HepG2 (cell line): ENCODE measurements around the gene SVOPL. TPM values are rescaled to one million over a fixed set of nuclear protein-coding genes. Genes with fewer than 3 reads are reported as not detected.

Source experiments
- ATF7 ChIP-seq, 2 experiments: fragments of 450-650 bp in 1 of 2; sonication (generic) in 1 of 2; formaldehyde crosslinking in 1 of 2; IDR thresholded peaks; 2 replicates each; pipeline versions ENCODE4 v1.4.0 to v1.6.1; 2016 to 2020; ENCODE audit warnings: antibody characterized with exemption in 1 of 2, mild to moderate bottlenecking in 1 of 2, missing genetic modification reagents in 1 of 2
- ELF4 ChIP-seq: sonication (generic); formaldehyde crosslinking; IDR thresholded peaks from 2 replicates; pipeline ENCODE4 v1.5.0; 2020; ENCODE audit warnings: missing genetic modification reagents, mild to moderate bottlenecking, moderate library complexity, borderline replicate concordance
- FOSL2 ChIP-seq: sonication (generic); formaldehyde crosslinking; IDR thresholded peaks from 2 replicates; pipeline ENCODE4 v1.4.0; 2020; ENCODE audit warnings: missing genetic modification reagents
- FOXK1 ChIP-seq: sonication (generic); formaldehyde crosslinking; IDR thresholded peaks from 2 replicates; pipeline ENCODE4 v1.4.0; 2020; ENCODE audit warnings: low read depth, missing genetic modification reagents, borderline replicate concordance
- HNRNPL ChIP-seq: fragments of 200-400 bp; formaldehyde crosslinking; IDR thresholded peaks from 2 replicates; pipeline ENCODE4 v1.6.1; 2017; ENCODE audit warnings: mild to moderate bottlenecking, low read depth, low read length
- HOXA3 ChIP-seq: sonication (generic); formaldehyde crosslinking; IDR thresholded peaks from 2 replicates; pipeline ENCODE4 v1.5.0; 2020; ENCODE audit warnings: missing genetic modification reagents
- KLF11 ChIP-seq: IDR thresholded peaks from 2 replicates; pipeline ENCODE4 v1.6.1; 2016; ENCODE audit warnings: missing compliant biosample characterization
- PAF1 ChIP-seq: IDR thresholded peaks from 2 replicates; pipeline ENCODE4 v1.6.1; 2016; ENCODE audit warnings: missing genetic modification reagents, missing compliant biosample characterization
- PHF21A ChIP-seq: sonication (generic); formaldehyde crosslinking; IDR thresholded peaks from 2 replicates; pipeline ENCODE4 v1.5.0; 2020; ENCODE audit warnings: mild to moderate bottlenecking, missing genetic modification reagents
- RFX3 ChIP-seq: IDR thresholded peaks from 2 replicates; pipeline ENCODE4 v1.6.1; 2016; ENCODE audit warnings: missing biosample characterization, missing genetic modification reagents
- ZNF703 ChIP-seq: sonication (generic); formaldehyde crosslinking; IDR thresholded peaks from 2 replicates; pipeline ENCODE4 v1.5.1; 2020; ENCODE audit warnings: missing genetic modification reagents, mild to moderate bottlenecking, moderate library complexity, borderline replicate concordance
- ZSCAN20 ChIP-seq: sonication (generic); formaldehyde crosslinking; IDR thresholded peaks from 2 replicates; pipeline ENCODE4 v1.4.0; 2020; ENCODE audit warnings: missing genetic modification reagents, mild to moderate bottlenecking, borderline replicate concordance
- polyA plus RNA-seq, 8 experiments: library from polyadenylated mRNA; depleted of rRNA in 3 of 8; stranded (reverse) in 7 of 8; unstranded in 1 of 8; fragments of >200 nt; fragmentation: Illumina TruSeq in 4 of 8; extraction: Trizol in 4 of 8; gene quantifications; 2 replicates each; pipeline versions ENCODE4 v1.2.1 to v1.2.3, GENCODE V29; 2011 to 2016; ENCODE audit warnings: low read depth in 4 of 8, missing spikeins in 1 of 8, mixed read lengths in 1 of 8; ENCODE audit not compliant: insufficient read depth in 1 of 8
- total RNA-seq, 5 experiments: library from RNA; depleted of rRNA; stranded (reverse); fragments of >200 nt; fragmentation: Illumina TruSeq; extraction: Trizol; gene quantifications; 2 replicates each; pipeline ENCODE4 v1.2.3, GENCODE V29; 2016; ENCODE audit warnings: low read depth in 1 of 5
- TF ChIP-seq, protein P1 (sequence below): sonication (generic); formaldehyde crosslinking; IDR thresholded peaks from 2 replicates; pipeline ENCODE4 v1.4.0; 2020; ENCODE audit warnings: missing genetic modification reagents
- TF ChIP-seq, protein P2 (sequence below): sonication (generic); formaldehyde crosslinking; IDR thresholded peaks from 2 replicates; pipeline ENCODE4 v1.5.0; 2020; ENCODE audit warnings: mild to moderate bottlenecking, missing genetic modification reagents, borderline replicate concordance
- TF ChIP-seq, protein P3 (sequence below): sonication (generic); formaldehyde crosslinking; IDR thresholded peaks from 2 replicates; pipeline ENCODE4 v1.4.0; 2020; ENCODE audit warnings: missing genetic modification reagents, borderline replicate concordance
- TF ChIP-seq, protein P4 (sequence below): sonication (generic); formaldehyde crosslinking; IDR thresholded peaks from 2 replicates; pipeline ENCODE4 v1.5.0; 2020; ENCODE audit warnings: missing genetic modification reagents
- TF ChIP-seq, protein P5 (sequence below): sonication (generic); formaldehyde crosslinking; IDR thresholded peaks from 2 replicates; pipeline ENCODE4 v1.8.0; 2022; ENCODE audit warnings: mild to moderate bottlenecking, missing genetic modification reagents, moderate library complexity

Gene SVOPL
- total and polyA plus RNA-seq, 2 of the 13 experiments (the other 11 are each of a cell fraction or from before 2014, with no cell fraction given): not detected

DNA sequence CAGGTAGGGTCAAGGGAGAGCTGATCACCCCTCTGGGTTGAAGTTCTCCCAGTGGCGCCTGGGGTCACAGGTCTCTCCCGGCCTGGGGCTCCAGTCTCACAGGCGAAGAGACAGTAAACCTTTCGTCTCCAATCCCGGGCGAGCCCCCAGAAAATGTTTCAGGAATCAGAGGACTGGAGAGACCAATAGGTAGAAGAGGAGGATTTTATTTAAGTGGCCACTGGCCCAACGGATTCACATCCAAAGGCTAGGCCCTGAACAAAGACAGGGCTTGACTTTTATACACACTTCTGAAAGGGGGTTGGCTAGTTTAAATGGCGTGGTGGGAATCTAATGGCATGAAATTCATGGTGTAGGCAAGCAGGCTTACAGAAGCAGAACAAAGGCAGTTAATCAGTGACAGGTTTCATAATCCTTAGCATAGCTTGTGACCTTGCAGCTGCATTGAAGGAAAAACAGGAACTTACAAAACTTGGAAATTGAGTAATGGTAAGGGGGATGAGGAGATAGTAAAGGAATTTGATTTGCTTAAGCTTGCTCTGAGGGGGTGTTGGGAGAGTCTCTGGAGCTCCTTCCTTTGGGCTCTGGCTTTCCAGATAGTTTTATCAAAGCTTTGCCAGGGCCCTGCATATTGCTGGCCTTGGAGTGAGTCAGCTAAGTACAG lies 135.6 kb downstream of the SVOPL start (continued):
- TF ChIP-seq, protein P1, sequence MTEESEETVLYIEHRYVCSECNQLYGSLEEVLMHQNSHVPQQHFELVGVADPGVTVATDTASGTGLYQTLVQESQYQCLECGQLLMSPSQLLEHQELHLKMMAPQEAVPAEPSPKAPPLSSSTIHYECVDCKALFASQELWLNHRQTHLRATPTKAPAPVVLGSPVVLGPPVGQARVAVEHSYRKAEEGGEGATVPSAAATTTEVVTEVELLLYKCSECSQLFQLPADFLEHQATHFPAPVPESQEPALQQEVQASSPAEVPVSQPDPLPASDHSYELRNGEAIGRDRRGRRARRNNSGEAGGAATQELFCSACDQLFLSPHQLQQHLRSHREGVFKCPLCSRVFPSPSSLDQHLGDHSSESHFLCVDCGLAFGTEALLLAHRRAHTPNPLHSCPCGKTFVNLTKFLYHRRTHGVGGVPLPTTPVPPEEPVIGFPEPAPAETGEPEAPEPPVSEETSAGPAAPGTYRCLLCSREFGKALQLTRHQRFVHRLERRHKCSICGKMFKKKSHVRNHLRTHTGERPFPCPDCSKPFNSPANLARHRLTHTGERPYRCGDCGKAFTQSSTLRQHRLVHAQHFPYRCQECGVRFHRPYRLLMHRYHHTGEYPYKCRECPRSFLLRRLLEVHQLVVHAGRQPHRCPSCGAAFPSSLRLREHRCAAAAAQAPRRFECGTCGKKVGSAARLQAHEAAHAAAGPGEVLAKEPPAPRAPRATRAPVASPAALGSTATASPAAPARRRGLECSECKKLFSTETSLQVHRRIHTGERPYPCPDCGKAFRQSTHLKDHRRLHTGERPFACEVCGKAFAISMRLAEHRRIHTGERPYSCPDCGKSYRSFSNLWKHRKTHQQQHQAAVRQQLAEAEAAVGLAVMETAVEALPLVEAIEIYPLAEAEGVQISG (CRISPR knock-in tag): no peak; the same call in none of the 2 replicates
- TF ChIP-seq, protein P2, sequence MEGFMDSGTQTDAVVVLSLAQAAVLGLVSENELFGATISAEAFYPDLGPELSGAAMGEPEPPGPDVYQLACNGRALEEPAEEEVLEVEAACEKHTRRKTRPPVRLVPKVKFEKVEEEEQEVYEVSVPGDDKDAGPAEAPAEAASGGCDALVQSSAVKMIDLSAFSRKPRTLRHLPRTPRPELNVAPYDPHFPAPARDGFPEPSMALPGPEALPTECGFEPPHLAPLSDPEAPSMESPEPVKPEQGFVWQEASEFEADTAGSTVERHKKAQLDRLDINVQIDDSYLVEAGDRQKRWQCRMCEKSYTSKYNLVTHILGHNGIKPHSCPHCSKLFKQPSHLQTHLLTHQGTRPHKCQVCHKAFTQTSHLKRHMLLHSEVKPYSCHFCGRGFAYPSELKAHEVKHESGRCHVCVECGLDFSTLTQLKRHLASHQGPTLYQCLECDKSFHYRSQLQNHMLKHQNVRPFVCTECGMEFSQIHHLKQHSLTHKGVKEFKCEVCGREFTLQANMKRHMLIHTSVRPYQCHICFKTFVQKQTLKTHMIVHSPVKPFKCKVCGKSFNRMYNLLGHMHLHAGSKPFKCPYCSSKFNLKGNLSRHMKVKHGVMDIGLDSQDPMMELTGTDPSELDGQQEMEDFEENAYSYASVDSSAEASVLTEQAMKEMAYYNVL (CRISPR knock-in tag): peak; percentile 35; the same call in 1 of the 2 replicates
- TF ChIP-seq ZSCAN20 (CRISPR knock-in tag) (no peak), ATF7 (IDR thresholded peaks at IDR 0.05) (peak; percentile 26; the same call in 1 of the 2 replicates), ATF7 (CRISPR knock-in tag; IDR thresholded peaks at IDR 0.05) (no peak; the same call in 1 of the 2 replicates), ELF4 (CRISPR knock-in tag) (peak; percentile 82; the same call in 1 of the 2 replicates), FOXK1 (CRISPR knock-in tag) (0 out of 2 replicates have a peak, but pooled peaks have one; percentile 37), HOXA3 (CRISPR knock-in tag) (peak; percentile 55), KLF11 (CRISPR knock-in tag) (0 out of 2 replicates have a peak, but pooled peaks have one; percentile 69), ZNF703 (no peak), PAF1 (CRISPR knock-in tag) (0 out of 2 replicates have a peak, but pooled peaks have one; percentile 22), PHF21A (CRISPR knock-in tag) (peak; percentile 90), HNRNPL (no peak), FOSL2 (CRISPR knock-in tag) (peak; percentile 80), RFX3 (CRISPR knock-in tag) (0 out of 2 replicates have a peak, but pooled peaks have one; percentile 17)
- TF ChIP-seq, protein P3, sequence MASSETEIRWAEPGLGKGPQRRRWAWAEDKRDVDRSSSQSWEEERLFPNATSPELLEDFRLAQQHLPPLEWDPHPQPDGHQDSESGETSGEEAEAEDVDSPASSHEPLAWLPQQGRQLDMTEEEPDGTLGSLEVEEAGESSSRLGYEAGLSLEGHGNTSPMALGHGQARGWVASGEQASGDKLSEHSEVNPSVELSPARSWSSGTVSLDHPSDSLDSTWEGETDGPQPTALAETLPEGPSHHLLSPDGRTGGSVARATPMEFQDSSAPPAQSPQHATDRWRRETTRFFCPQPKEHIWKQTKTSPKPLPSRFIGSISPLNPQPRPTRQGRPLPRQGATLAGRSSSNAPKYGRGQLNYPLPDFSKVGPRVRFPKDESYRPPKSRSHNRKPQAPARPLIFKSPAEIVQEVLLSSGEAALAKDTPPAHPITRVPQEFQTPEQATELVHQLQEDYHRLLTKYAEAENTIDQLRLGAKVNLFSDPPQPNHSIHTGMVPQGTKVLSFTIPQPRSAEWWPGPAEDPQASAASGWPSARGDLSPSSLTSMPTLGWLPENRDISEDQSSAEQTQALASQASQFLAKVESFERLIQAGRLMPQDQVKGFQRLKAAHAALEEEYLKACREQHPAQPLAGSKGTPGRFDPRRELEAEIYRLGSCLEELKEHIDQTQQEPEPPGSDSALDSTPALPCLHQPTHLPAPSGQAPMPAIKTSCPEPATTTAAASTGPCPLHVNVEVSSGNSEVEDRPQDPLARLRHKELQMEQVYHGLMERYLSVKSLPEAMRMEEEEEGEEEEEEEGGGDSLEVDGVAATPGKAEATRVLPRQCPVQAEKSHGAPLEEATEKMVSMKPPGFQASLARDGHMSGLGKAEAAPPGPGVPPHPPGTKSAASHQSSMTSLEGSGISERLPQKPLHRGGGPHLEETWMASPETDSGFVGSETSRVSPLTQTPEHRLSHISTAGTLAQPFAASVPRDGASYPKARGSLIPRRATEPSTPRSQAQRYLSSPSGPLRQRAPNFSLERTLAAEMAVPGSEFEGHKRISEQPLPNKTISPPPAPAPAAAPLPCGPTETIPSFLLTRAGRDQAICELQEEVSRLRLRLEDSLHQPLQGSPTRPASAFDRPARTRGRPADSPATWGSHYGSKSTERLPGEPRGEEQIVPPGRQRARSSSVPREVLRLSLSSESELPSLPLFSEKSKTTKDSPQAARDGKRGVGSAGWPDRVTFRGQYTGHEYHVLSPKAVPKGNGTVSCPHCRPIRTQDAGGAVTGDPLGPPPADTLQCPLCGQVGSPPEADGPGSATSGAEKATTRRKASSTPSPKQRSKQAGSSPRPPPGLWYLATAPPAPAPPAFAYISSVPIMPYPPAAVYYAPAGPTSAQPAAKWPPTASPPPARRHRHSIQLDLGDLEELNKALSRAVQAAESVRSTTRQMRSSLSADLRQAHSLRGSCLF: no peak
- TF ChIP-seq, protein P4, sequence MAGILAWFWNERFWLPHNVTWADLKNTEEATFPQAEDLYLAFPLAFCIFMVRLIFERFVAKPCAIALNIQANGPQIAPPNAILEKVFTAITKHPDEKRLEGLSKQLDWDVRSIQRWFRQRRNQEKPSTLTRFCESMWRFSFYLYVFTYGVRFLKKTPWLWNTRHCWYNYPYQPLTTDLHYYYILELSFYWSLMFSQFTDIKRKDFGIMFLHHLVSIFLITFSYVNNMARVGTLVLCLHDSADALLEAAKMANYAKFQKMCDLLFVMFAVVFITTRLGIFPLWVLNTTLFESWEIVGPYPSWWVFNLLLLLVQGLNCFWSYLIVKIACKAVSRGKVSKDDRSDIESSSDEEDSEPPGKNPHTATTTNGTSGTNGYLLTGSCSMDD (CRISPR knock-in tag): no peak
- TF ChIP-seq, protein P5, sequence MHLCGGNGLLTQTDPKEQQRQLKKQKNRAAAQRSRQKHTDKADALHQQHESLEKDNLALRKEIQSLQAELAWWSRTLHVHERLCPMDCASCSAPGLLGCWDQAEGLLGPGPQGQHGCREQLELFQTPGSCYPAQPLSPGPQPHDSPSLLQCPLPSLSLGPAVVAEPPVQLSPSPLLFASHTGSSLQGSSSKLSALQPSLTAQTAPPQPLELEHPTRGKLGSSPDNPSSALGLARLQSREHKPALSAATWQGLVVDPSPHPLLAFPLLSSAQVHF: 0 out of 2 replicates have a peak, but pooled peaks have one; percentile 27
